Measurements from ENCODE around the gene SCYL2. TPM values are rescaled to one million over a fixed set of nuclear protein-coding genes. Genes with fewer than 3 reads are reported as not detected.

SCYL2 gene
- total and polyA plus RNA-seq, 4 donors, result 10.0 to 32.5 (median 18.9) TPM

DNA sequence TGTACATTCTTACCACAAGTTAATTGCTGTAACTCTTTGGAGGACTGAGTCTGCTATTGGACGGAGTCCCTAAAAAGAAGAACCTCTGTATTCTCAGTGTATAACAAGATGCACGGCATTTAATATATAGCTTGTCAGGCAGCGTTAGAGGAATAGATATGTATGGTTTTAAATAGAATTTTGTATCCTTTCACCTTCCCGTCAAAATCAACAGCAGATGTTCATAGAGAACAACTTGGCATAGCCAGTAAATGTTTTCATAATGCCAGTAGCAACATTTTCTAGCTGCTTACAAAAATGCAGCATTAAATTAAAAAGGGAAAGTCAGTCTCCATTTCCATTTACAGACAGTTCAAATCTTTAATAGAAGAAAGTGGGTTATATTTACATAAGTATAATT, 6.8 kb downstream of the SCYL2 start:
- 93% methylated on average over 4 of the region's 4 CpGs for WGBS
- TF ChIP-seq SP1 (IDR thresholded peaks at IDR 0.05) (no peak), GABPA (IDR thresholded peaks at IDR 0.05 in 1 of 2, conservative IDR thresholded peaks at IDR 0.05 in 1 of 2) (no peak), MAX (IDR thresholded peaks at IDR 0.05) (no peak), NR2F2 (IDR thresholded peaks at IDR 0.05) (no peak), FOXA1 (IDR thresholded peaks at IDR 0.05) (no peak), RAD21 (IDR thresholded peaks at IDR 0.05) (no peak), TAF1 (conservative IDR thresholded peaks at IDR 0.05) (no peak)
- TF ChIP-seq, protein P1, sequence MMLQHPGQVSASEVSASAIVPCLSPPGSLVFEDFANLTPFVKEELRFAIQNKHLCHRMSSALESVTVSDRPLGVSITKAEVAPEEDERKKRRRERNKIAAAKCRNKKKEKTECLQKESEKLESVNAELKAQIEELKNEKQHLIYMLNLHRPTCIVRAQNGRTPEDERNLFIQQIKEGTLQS (IDR thresholded peaks at IDR 0.05), result no peak
- TF ChIP-seq, protein P2, sequence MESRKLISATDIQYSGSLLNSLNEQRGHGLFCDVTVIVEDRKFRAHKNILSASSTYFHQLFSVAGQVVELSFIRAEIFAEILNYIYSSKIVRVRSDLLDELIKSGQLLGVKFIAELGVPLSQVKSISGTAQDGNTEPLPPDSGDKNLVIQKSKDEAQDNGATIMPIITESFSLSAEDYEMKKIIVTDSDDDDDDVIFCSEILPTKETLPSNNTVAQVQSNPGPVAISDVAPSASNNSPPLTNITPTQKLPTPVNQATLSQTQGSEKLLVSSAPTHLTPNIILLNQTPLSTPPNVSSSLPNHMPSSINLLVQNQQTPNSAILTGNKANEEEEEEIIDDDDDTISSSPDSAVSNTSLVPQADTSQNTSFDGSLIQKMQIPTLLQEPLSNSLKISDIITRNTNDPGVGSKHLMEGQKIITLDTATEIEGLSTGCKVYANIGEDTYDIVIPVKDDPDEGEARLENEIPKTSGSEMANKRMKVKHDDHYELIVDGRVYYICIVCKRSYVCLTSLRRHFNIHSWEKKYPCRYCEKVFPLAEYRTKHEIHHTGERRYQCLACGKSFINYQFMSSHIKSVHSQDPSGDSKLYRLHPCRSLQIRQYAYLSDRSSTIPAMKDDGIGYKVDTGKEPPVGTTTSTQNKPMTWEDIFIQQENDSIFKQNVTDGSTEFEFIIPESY (IDR thresholded peaks at IDR 0.05), result no peak
- Histone ChIP-seq H3K9me3 (ENCODE audit: control insufficient read depth in 4 of 4, low read length in 3 of 4) (no peaks in the 10 kb centered on the region), H3K9ac (ENCODE audit: low read depth in 1 of 2, low read length in 2 of 2) (no peak overlapping the region), H3K36me3 (ENCODE audit: control insufficient read depth in 4 of 4, insufficient read depth in 3 of 4, low read depth in 1 of 4, low read length in 3 of 4) (no peaks in the 10 kb centered on the region), H3K4me1 (ENCODE audit: control insufficient read depth in 4 of 4, insufficient read depth in 4 of 4, low read length in 3 of 4) (peaks cover 4 to 9% (median 8%) of the 10 kb centered on the region in 4 donors), H3K27me3 (ENCODE audit: control insufficient read depth in 4 of 4, insufficient read depth in 4 of 4, low read length in 3 of 4) (no peaks in the 10 kb centered on the region), H3K4me3 (ENCODE audit: low read depth in 1 of 3, low read length in 3 of 3) (no peak overlapping the region), H3K27ac (ENCODE audit: low read depth in 1 of 2, low read length in 2 of 2) (no peak overlapping the region)
- DNase-seq (ENCODE audit: low spot score), result no peak

DNA sequence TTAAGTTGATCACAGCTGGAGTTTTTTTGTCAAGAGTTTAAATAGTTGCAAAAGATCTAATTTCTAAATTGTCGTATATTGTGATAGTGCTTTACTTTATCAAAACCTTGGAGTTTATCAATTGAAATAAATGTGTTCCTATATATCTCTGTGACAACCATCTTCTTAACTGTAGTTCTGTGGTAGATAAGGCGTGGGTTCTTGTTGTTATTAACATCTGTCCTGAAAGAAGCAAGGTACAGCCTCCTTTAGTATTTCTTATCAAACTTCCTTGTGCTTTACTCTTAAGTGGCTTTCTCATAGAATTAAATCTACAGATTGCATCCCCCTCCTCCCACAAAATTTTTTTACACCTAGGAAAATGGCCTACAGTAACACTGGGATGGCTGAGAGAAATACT, 7.3 kb downstream of the SCYL2 start:
- DNase-seq (ENCODE audit: low spot score), result no peak
- Histone ChIP-seq H3K4me1 (ENCODE audit: control insufficient read depth in 4 of 4, insufficient read depth in 4 of 4, low read length in 3 of 4) (peaks cover 1 to 8% (median 5%) of the 10 kb centered on the region in 4 donors), H3K4me3 (ENCODE audit: low read depth in 1 of 3, low read length in 3 of 3) (no peak overlapping the region), H3K36me3 (ENCODE audit: control insufficient read depth in 4 of 4, insufficient read depth in 3 of 4, low read depth in 1 of 4, low read length in 3 of 4) (no peaks in the 10 kb centered on the region), H3K9ac (ENCODE audit: low read depth in 1 of 2, low read length in 2 of 2) (no peak overlapping the region), H3K27me3 (ENCODE audit: control insufficient read depth in 4 of 4, insufficient read depth in 4 of 4, low read length in 3 of 4) (no peaks in the 10 kb centered on the region), H3K9me3 (ENCODE audit: control insufficient read depth in 4 of 4, low read length in 3 of 4) (no peaks in the 10 kb centered on the region), H3K27ac (ENCODE audit: low read depth in 1 of 2, low read length in 2 of 2) (no peak overlapping the region)
- 91% methylated on average over 2 of the region's 2 CpGs for WGBS
- TF ChIP-seq GABPA (IDR thresholded peaks at IDR 0.05 in 1 of 2, conservative IDR thresholded peaks at IDR 0.05 in 1 of 2), result no peak
- TF ChIP-seq, protein P3, sequence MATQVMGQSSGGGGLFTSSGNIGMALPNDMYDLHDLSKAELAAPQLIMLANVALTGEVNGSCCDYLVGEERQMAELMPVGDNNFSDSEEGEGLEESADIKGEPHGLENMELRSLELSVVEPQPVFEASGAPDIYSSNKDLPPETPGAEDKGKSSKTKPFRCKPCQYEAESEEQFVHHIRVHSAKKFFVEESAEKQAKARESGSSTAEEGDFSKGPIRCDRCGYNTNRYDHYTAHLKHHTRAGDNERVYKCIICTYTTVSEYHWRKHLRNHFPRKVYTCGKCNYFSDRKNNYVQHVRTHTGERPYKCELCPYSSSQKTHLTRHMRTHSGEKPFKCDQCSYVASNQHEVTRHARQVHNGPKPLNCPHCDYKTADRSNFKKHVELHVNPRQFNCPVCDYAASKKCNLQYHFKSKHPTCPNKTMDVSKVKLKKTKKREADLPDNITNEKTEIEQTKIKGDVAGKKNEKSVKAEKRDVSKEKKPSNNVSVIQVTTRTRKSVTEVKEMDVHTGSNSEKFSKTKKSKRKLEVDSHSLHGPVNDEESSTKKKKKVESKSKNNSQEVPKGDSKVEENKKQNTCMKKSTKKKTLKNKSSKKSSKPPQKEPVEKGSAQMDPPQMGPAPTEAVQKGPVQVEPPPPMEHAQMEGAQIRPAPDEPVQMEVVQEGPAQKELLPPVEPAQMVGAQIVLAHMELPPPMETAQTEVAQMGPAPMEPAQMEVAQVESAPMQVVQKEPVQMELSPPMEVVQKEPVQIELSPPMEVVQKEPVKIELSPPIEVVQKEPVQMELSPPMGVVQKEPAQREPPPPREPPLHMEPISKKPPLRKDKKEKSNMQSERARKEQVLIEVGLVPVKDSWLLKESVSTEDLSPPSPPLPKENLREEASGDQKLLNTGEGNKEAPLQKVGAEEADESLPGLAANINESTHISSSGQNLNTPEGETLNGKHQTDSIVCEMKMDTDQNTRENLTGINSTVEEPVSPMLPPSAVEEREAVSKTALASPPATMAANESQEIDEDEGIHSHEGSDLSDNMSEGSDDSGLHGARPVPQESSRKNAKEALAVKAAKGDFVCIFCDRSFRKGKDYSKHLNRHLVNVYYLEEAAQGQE (IDR thresholded peaks at IDR 0.05), result no peak
- no peak for TF ChIP-seq SP1 (IDR thresholded peaks at IDR 0.05)
- no peak for TF ChIP-seq CTCF (IDR thresholded peaks at IDR 0.05; ENCODE audit: low read depth, low read length, missing input control)
- no peak for TF ChIP-seq NR2F2 (IDR thresholded peaks at IDR 0.05)
- TF ChIP-seq YY1 (IDR thresholded peaks at IDR 0.05), result no peak
- no peak for TF ChIP-seq MAX (IDR thresholded peaks at IDR 0.05)
- TF ChIP-seq, protein P1 (IDR thresholded peaks at IDR 0.05), result no peak
- no peak for TF ChIP-seq RAD21 (IDR thresholded peaks at IDR 0.05)
- no peak for TF ChIP-seq FOXA2 (IDR thresholded peaks at IDR 0.05)
- TF ChIP-seq FOXA1 (IDR thresholded peaks at IDR 0.05), result no peak
- TF ChIP-seq, protein P2 (IDR thresholded peaks at IDR 0.05), result no peak
- TF ChIP-seq RXRA (IDR thresholded peaks at IDR 0.05), result no peak
- no peak for TF ChIP-seq HNF4A (conservative IDR thresholded peaks at IDR 0.05)
- no peak for TF ChIP-seq HNF4G (IDR thresholded peaks at IDR 0.05)

All from liver (tissue), 9 donors.